Stimulated activated CD4-positive, alpha-beta T cell treated with anti-CD3 and anti-CD28 coated beads, Interleukin-15, amount 100 ng/mL, for 24 hours (primary cell): Measurements from ENCODE around the gene AK8.

Source experiments
- DNase-seq: peaks from one replicate; pipeline ENCODE4 v3.0.0-alpha.2; 2020

The AK8 gene

GRCh38 chr9:132710333-132710732, 167.8 kb downstream of the AK8 start:
- no peak for DNase-seq

- no peak for DNase-seq
Observed at GRCh38 chr9:132708769-132709430, 169.2 kb downstream of the AK8 start.

GRCh38 chr9:132708239-132708638, 169.8 kb downstream of the AK8 start:
- DNase-seq = no peak

- no peak for DNase-seq
Observed at GRCh38 chr9:132703336-132703735, 174.7 kb downstream of the AK8 start.

- no peak for DNase-seq
Observed at GRCh38 chr9:132702254-132702653, 175.8 kb downstream of the AK8 start.

GRCh38 chr9:132699956-132700355, 178.1 kb downstream of the AK8 start:
- no peak for DNase-seq

- DNase-seq = no peak
Observed at GRCh38 chr9:132698989-132699388, 179.1 kb downstream of the AK8 start.

- no peak for DNase-seq
Observed at GRCh38 chr9:132697230-132697629, 180.9 kb downstream of the AK8 start.

- DNase-seq = peak; percentile 5
Observed at GRCh38 chr9:132694144-132694543, 183.9 kb downstream of the AK8 start.

GRCh38 chr9:132690696-132691095, 187.4 kb downstream of the AK8 start:
- no peak for DNase-seq

GRCh38 chr9:132683873-132684272, 194.2 kb downstream of the AK8 start:
- DNase-seq = no peak

GRCh38 chr9:132681561-132681960, 196.5 kb downstream of the AK8 start:
- no peak for DNase-seq

GRCh38 chr9:132679946-132680625, 198.0 kb downstream of the AK8 start:
- no peak for DNase-seq

- DNase-seq = no peak
Observed at GRCh38 chr9:132677976-132678375, 200.1 kb downstream of the AK8 start.
